Measurements from ENCODE around the gene SCN1A.
"Not testable (repeated sequence)": the region's sequence is repeated elsewhere in the genome, so short reads cannot be mapped to it uniquely, and the experiment has no call there.

Gene SCN1A

DNA sequence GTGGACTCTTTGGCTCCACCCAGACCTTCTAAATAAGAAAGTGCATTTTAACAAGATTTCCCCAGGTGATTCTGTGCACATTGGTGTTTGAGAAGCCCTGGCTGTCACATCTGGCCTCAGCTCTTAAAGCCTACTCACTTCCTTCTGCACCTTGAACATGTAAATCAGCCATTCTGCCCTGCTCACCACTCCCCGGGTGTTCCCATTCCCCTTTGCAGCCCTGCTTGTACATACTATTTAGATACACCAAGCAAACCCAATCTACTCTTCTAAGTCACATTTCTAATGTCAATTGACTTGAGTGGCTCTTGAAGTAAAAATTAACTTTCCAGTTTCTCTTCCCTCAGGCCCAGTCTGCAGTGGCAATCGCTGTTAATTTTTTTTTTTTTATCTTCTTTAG, 13.1 kb upstream of the SCN1A start:
- Mint-ChIP-seq H3K36me3 (no peaks in the 10 kb centered on the region), H3K27ac (no peak overlapping the region), H3K9me3 (no peaks in the 10 kb centered on the region), H3K4me3 (no peak overlapping the region), H3K4me1 (no peaks in the 10 kb centered on the region)
- no peak for ATAC-seq
- no peak for DNase-seq (ENCODE audit: low spot score in 2 of 2)

- H3K4me3 Mint-ChIP-seq, result no peak overlapping the region
- H3K36me3 Mint-ChIP-seq, result no peaks in the 10 kb centered on the region
- DNase-seq (ENCODE audit: low spot score in 2 of 2) (no peak), ATAC-seq (no peak)
- H3K9me3 Mint-ChIP-seq, result no peaks in the 10 kb centered on the region
- no peaks in the 10 kb centered on the region for H3K4me1 Mint-ChIP-seq
- no peak overlapping the region for H3K27ac Mint-ChIP-seq
Measured at GRCh38 chr2:166140475-166140874, 12.7 kb upstream of the SCN1A start.

GRCh38 chr2:166139479-166139878, 11.7 kb upstream of the SCN1A start:
- not testable (repeated sequence) for DNase-seq (ENCODE audit: low spot score in 2 of 2); ATAC-seq; H3K36me3 Mint-ChIP-seq; H3K4me1 Mint-ChIP-seq; H3K27ac Mint-ChIP-seq; H3K9me3 Mint-ChIP-seq; H3K4me3 Mint-ChIP-seq

DNA sequence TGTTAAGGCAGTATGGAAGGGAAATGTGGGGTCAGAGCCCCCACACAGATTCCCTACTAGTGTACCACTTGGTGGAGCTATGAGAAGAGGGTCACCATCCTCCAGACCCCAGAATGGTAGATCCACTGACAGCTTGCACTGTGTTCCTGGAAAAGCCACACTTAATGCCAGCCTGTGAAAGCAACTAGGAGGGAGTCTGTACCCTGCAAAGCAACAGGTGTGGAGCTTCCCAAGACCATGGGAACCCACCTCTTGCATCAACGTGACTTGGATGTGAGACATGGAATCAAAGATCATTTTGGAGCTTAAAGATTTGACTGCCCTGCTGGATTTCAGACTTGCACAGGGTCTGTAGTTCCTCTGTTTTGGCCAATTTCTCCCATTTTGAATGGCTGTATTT, 10.8 kb upstream of the SCN1A start:
- no peak overlapping the region for H3K27ac Mint-ChIP-seq
- H3K4me3 Mint-ChIP-seq, result no peak overlapping the region

DNA sequence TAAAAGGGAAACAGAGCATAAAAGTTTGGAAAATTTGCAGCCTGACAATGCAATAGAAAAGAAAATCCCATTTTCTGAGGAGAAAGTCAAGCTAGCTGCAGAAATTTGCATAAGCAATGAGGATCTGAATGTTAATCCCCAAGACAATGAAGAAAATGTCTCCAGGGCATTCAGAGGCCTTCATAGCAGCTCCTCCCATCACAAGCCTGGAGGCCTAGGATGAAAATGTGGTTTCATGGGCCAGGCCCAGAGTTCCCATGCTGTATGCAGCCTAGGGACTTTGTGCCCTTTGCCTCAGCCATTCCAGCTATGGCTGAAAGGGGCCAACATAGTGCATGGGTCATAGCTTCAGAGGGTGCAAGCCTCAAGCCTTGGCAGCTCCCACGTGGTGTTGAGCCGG, 10.3 kb upstream of the SCN1A start:
- Mint-ChIP-seq H3K27ac (no peak overlapping the region), H3K4me3 (no peak overlapping the region), H3K4me1 (no peaks in the 10 kb centered on the region), H3K36me3 (no peaks in the 10 kb centered on the region), H3K9me3 (no peaks in the 10 kb centered on the region)
- no peak for ATAC-seq
- DNase-seq (ENCODE audit: low spot score in 2 of 2), result no peak

More for the DNA sequence above, 10.8 kb upstream of the SCN1A start:
- Mint-ChIP-seq H3K36me3 (no peaks in the 10 kb centered on the region), H3K4me1 (no peaks in the 10 kb centered on the region), H3K9me3 (no peaks in the 10 kb centered on the region)
- no peak for DNase-seq (ENCODE audit: low spot score in 2 of 2)
- ATAC-seq, result no peak

- no peaks in the 10 kb centered on the region for H3K9me3 Mint-ChIP-seq
- no peak overlapping the region for H3K4me3 Mint-ChIP-seq
- no peaks in the 10 kb centered on the region for H3K4me1 Mint-ChIP-seq
- DNase-seq (ENCODE audit: low spot score in 2 of 2) (no peak), ATAC-seq (no peak)
- H3K27ac Mint-ChIP-seq, result no peak overlapping the region
- H3K36me3 Mint-ChIP-seq, result no peaks in the 10 kb centered on the region
Measured at GRCh38 chr2:166137331-166137730, 9.5 kb upstream of the SCN1A start.

DNA sequence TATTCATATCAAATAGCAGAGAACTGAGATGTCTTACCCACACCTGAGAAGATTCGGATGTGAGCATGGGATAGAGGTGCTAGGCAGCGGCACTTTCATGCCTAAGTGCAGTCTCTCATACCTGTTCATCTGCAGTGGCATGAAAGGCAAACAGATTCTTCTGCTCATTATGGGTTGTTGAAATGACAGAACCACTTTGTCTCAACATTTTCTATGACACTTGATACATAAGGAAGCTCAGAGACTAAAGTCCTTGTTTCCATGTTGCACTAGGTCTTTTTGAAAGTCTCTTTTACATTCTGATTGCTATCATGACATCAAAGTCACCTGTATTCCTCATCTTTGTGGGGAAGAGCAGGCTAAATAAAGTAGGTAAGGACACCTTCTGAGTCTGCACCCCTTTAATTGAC, 8.0 kb upstream of the SCN1A start:
- H3K9me3 Mint-ChIP-seq, result no peaks in the 10 kb centered on the region
- H3K27ac Mint-ChIP-seq, result no peak overlapping the region
- DNase-seq (ENCODE audit: low spot score in 2 of 2), result no peak
- ATAC-seq, result no peak
- no peaks in the 10 kb centered on the region for H3K36me3 Mint-ChIP-seq
- no peaks in the 10 kb centered on the region for H3K4me1 Mint-ChIP-seq
- no peak overlapping the region for H3K4me3 Mint-ChIP-seq

GRCh38 chr2:166135152-166135848, 7.5 kb upstream of the SCN1A start:
- Mint-ChIP-seq H3K4me1 (no peaks in the 10 kb centered on the region), H3K9me3 (no peaks in the 10 kb centered on the region), H3K36me3 (no peaks in the 10 kb centered on the region), H3K27ac (no peak overlapping the region), H3K4me3 (no peak overlapping the region)
- DNase-seq (ENCODE audit: low spot score in 2 of 2), result no peak
- no peak for ATAC-seq

DNA sequence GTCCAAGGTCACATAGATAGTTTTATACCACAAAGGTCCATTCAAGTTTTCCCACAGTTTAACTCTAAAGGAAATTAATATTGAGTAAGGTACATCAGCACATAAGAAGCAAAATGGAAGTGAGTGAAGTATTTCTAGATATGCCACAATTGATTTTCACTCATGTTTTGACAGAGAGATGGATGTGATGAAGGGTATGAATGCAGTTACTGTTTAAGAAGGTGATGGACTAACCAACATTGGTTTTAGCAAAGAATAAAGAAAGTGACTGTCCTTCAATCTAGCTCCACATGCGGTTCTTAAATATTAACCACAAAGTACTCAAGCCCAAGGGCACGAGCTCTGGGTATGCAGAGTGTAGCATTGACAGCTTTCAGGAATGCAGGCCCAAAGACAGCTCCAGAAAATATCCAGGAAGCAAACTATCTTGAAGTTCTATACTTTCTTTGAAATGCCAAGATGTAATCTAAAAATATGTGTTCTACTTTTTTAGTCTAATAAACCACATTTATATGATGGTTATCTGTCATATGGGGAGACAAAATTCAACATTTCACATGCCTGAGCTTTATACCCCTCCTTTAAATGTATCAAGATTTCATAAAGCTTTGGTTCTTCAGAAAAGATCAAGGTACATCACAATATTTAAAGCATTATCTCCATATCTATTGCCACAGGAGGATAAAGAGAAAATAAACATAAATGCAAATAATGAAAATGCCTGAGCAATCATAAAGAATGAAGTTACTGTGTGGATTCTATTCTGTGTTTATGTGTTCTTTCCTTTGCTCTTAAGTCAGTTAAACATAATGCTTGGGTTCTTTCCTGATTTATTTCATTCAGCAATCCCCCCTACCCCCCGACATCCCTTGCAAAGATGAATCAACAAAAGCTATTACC, 6.7 kb upstream of the SCN1A start:
- H3K36me3 Mint-ChIP-seq, result no peaks in the 10 kb centered on the region
- H3K27ac Mint-ChIP-seq, result no peak overlapping the region
- no peaks in the 10 kb centered on the region for H3K9me3 Mint-ChIP-seq
- DNase-seq (ENCODE audit: low spot score in 2 of 2), result no peak
- no peak overlapping the region for H3K4me3 Mint-ChIP-seq
- H3K4me1 Mint-ChIP-seq, result no peaks in the 10 kb centered on the region
- no peak for ATAC-seq

DNA sequence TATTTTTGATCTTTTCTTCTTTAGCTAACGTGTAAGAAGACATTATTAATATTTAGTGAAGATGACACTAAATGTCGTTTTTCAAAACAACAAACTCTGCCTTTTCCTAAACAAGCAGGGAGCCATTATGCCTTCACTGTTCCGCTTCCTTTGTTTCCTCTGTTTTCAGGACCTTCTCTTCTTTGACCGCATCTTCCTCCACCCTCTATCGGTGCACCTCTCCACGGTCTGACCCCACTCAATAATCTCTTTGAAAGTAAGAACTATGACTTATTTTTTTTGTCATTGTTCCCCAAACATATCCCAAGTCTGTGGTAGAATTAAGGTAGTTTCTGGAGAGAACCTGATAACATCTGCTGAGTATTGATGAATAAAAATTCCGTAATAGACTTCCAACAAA, 5.8 kb upstream of the SCN1A start:
- H3K27ac Mint-ChIP-seq, result no peak overlapping the region
- no peaks in the 10 kb centered on the region for H3K9me3 Mint-ChIP-seq
- H3K36me3 Mint-ChIP-seq, result no peaks in the 10 kb centered on the region
- no peak for ATAC-seq
- H3K4me1 Mint-ChIP-seq, result no peaks in the 10 kb centered on the region
- no peak for DNase-seq (ENCODE audit: low spot score in 2 of 2)
- H3K4me3 Mint-ChIP-seq, result no peak overlapping the region

GRCh38 chr2:166128156-166128505, 311 bp upstream of the SCN1A start:
- no peak for DNase-seq (ENCODE audit: low spot score in 2 of 2)
- no peak for ATAC-seq
- Mint-ChIP-seq H3K27ac (no peak overlapping the region), H3K4me1 (peaks cover 6% of the 10 kb centered on the region), H3K36me3 (no peaks in the 10 kb centered on the region), H3K9me3 (no peaks in the 10 kb centered on the region), H3K4me3 (no peak overlapping the region)

GRCh38 chr2:166126007-166126639, 1.7 kb downstream of the SCN1A start:
- Mint-ChIP-seq H3K4me1 (peaks cover 6% of the 10 kb centered on the region), H3K36me3 (no peaks in the 10 kb centered on the region), H3K4me3 (no peak overlapping the region), H3K27ac (no peak overlapping the region), H3K9me3 (no peaks in the 10 kb centered on the region)
- ATAC-seq (no peak), DNase-seq (ENCODE audit: low spot score in 2 of 2) (no peak)

- no peaks in the 10 kb centered on the region for H3K36me3 Mint-ChIP-seq
- ATAC-seq (no peak), DNase-seq (ENCODE audit: low spot score in 2 of 2) (no peak)
- H3K4me1 Mint-ChIP-seq, result peaks cover 6% of the 10 kb centered on the region
- no peak overlapping the region for H3K4me3 Mint-ChIP-seq
- no peaks in the 10 kb centered on the region for H3K9me3 Mint-ChIP-seq
- H3K27ac Mint-ChIP-seq, result no peak overlapping the region
Measured at GRCh38 chr2:166125557-166125956, 2.3 kb downstream of the SCN1A start.

- no peak for DNase-seq (ENCODE audit: low spot score in 2 of 2)
- Mint-ChIP-seq H3K9me3 (no peaks in the 10 kb centered on the region), H3K4me1 (peaks cover 6% of the 10 kb centered on the region), H3K36me3 (no peaks in the 10 kb centered on the region), H3K4me3 (no peak overlapping the region), H3K27ac (no peak overlapping the region)
- no peak for ATAC-seq
Measured at GRCh38 chr2:166118180-166118579, 9.6 kb downstream of the SCN1A start.

DNA sequence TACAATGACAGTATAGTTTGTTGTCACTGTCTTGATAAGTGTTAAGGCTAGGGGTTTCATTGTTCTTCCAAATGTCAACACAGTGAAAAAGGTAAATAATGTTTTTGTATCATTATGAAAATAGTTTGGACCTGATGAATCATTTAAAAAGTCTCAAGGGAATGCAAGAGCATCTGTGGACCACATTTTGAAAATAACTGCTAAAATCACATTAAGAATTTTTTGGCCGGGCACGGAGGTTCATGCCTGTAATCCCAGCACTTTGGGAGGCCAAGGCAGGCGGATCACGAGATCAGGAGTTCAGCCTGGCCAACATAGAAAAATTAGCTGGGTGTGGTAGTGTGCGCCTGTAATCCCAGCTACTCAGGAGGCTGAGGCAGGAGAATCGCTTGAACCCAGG, 10.3 kb downstream of the SCN1A start:
- Mint-ChIP-seq H3K4me1 (peaks cover 6% of the 10 kb centered on the region), H3K9me3 (no peaks in the 10 kb centered on the region), H3K36me3 (no peaks in the 10 kb centered on the region), H3K27ac (no peak overlapping the region), H3K4me3 (no peak overlapping the region)
- DNase-seq (ENCODE audit: low spot score in 2 of 2) (no peak), ATAC-seq (no peak)

GRCh38 chr2:166115589-166115988, 12.2 kb downstream of the SCN1A start:
- Mint-ChIP-seq H3K27ac (no peak overlapping the region), H3K4me1 (peaks cover 6% of the 10 kb centered on the region), H3K9me3 (no peaks in the 10 kb centered on the region), H3K36me3 (no peaks in the 10 kb centered on the region), H3K4me3 (no peak overlapping the region)
- peak; percentile 31 for ATAC-seq
- no peak for DNase-seq (ENCODE audit: low spot score in 2 of 2)

Data from stimulated activated effector memory CD8-positive, alpha-beta T cell treated with anti-CD3 and anti-CD28 coated beads, Interleukin-12 subunit alpha, Interleukin-12 subunit beta, amount 100 ng/mL, for 72 hours (primary cell).